22Rv1 (cell line): ENCODE results near the gene TNKS2.

Experiments used
- ZFX ChIP-seq: fragments of 450-650 bp; IDR thresholded peaks from 2 replicates; pipeline ENCODE4 v1.6.1; 2017; ENCODE audit warnings: antibody characterized with exemption, borderline replicate concordance
- TF ChIP-seq, protein P1 (sequence below): fragments of 450-650 bp; IDR thresholded peaks from 2 replicates; pipeline ENCODE4 v1.5.1; 2017; ENCODE audit warnings: mild to moderate bottlenecking

DNA sequence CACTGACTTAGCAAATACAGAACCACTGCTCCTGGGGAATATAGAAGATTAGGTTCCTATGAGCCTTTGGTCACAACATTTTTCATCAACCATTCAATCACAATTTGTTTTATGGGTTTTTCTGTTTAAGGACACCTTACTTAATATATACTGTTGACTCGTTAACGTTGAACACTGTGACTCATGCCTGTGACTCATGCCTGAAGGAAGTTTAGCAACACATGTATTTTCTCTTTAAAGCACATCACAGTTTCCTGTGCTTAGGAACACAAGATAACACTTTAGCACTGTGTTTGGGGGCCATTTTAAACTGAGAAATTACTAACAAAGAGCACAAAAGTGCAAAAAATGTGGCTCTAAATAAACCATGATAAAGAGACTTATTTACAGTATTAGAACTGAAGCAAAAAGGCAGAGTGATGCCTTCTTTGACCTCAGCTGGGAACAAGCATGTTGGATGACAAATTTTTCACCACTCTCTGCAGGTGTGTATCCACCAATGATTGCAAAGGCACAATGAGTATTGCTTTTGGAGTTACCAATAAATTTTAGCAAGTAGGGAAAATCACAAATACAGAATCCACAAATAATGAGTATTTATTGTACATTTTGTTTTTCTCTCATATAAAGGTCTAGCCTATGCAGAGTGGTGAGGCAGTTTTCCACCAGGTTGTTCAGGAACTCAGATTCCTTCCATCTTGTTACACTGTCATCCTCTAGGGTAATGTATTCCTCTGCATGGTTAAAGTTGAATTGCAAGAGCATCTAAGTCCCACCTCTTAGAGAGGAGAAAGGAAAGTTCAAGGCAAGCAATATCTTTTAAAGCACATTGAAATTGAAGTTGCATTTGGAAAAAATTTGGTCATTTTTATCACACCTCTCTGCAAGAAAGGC is 103.8 kb downstream of the TNKS2 start:
- TF ChIP-seq ZFX, result no peak
- TF ChIP-seq, protein P1, sequence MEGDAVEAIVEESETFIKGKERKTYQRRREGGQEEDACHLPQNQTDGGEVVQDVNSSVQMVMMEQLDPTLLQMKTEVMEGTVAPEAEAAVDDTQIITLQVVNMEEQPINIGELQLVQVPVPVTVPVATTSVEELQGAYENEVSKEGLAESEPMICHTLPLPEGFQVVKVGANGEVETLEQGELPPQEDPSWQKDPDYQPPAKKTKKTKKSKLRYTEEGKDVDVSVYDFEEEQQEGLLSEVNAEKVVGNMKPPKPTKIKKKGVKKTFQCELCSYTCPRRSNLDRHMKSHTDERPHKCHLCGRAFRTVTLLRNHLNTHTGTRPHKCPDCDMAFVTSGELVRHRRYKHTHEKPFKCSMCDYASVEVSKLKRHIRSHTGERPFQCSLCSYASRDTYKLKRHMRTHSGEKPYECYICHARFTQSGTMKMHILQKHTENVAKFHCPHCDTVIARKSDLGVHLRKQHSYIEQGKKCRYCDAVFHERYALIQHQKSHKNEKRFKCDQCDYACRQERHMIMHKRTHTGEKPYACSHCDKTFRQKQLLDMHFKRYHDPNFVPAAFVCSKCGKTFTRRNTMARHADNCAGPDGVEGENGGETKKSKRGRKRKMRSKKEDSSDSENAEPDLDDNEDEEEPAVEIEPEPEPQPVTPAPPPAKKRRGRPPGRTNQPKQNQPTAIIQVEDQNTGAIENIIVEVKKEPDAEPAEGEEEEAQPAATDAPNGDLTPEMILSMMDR, result no peak
